NOMO-1 (cell line): ENCODE measurements around the gene GARIN5B.

Experiments
- DNase-seq, 2 experiments: peaks; one replicate each; lab custom pipeline; 2025; ENCODE audit not compliant: unreplicated experiment in 2 of 2; lab: John Stamatoyannopoulos, UW

GARIN5B gene

DNA sequence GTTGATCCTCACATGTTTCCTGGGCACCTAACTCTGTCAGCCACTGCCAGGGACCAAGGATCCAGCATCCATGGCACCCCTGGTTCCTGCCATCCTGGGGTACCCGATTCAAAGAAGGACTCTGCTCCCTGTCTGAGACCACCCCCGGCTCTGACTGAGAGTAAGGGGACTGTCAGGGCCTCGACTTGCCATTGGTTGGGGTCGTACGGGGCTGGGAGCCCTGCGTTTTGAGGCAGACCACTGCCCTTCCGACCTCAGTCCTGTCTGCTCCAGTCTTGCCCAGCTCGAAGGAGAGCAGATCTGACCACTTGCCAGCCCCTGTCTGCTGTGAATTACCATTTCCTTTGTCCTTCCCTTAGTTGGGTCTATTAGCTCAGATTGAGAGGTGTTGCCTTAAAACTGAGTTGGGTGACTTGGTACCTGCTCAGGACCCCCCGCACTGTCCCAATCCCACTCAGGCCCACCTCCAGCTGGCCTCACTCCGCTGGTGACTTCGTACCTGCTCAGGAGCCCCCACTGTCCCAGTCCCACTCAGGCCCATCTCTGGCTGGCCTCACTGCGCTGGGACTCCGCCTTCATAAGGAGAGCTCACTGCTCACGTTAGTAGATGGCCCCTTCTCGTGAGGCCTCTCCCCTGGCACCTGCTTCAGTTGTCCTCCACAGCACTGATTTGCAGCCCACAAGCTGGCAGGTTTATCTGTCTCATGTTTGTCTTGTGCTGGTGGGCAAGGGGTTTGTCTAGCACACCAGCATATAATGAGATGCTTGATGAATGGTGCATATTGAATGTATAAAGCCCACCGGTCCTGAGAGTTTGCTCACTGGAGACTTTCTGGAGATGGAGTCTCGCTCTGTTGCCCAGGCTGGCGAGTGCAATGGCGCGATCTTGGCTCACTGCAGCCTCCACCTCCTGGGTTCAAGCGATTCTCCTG, 26.6 kb upstream of the GARIN5B start:
- no peak for DNase-seq

DNA sequence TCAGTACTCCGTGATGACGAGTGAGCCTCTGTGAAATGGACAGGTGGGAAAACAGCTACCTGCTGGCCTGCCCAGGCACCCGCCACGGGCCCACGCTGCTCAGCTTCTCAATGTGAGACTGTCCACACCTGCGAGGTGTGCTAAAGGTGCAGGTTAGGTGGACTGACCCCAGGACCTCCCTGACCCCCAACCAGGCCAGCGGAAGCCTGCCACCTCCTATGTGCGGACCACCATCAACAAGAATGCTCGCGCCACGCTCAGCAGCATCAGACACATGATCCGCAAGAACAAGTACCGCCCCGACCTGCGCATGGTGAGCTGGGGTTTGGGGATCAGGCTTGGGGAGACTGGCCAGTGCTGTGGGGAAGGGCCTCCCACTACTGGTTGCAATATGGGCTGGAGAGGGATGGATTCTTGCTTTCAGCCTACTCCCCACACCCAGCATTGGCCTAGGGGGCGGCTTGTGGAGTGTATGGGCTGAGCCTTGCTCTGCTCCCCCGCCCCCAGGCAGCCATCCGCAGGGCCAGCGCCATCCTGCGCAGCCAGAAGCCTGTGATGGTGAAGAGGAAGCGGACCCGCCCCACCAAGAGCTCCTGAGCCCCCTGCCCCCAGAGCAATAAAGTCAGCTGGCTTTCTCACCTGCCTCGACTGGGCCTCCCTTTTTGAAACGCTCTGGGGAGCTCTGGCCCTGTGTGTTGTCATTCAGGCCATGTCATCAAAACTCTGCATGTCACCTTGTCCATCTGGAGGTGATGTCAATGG, 24.9 kb upstream of the GARIN5B start:
- no peak for DNase-seq

DNA sequence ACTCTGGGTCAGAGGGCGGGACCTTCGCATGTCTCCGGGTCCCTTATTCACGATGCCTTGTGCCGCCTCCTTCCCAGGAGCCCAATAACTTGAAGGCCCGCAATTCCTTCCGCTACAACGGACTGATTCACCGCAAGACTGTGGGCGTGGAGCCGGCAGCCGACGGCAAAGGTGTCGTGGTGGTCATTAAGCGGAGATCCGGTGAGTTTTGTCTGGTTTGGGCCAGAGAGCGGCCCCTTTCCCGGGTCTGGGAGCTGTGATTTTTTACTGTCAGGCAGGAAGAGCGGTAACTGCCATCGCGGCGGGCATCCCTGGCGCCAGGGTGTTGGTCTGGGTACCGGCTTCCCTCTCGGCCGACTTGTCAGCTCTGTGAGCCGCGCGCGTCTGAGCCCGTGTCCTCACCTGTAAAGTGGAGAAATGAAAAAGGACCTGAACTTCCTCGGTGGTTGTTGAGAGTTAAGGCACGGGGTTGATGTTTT, 23.5 kb upstream of the GARIN5B start:
- DNase-seq, result no peak

DNA sequence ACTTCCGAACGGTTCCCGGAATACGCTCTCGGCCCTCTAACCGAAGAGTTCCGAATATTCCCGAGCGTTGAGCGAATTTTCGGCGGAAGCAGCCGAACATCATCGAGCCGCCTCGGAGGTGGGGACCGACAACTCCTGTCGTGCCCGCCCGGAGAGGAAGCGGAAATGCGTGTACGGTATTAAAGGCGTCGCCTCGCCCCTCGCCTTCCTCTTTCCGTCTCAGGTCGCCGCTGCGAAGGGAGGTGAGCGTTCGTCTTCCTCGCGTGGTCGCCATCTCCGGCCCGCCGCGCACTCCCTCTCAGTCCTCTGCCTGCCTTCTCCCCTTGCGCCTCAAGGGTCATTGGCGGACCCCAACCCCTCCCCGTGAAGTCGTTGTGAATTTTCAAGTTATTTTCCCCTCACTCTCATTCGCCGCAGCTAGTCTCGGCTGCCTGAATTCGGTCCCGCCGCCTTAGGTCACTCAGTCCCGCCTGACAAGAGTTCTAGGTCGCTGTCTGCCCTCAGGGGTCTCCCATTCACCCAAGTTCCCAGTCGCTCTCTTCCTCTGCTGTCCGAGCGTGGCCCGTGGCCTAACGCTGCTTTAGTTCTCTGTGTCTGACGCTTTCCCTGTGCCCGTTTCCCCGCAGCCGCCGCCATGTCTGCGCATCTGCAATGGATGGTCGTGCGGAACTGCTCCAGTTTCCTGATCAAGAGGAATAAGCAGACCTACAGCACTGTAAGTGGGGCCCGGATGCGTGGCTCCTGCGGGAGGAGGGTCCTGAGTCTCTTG, 22.8 kb upstream of the GARIN5B start, which contains the start of gene RPL28:
TSS of gene RPL28 (plus strand) at position 209 of the 769 bp plus-strand sequence. CDS start at position 635, 426 bp downstream.
- peak; percentile 97 to 98 for DNase-seq

DNA sequence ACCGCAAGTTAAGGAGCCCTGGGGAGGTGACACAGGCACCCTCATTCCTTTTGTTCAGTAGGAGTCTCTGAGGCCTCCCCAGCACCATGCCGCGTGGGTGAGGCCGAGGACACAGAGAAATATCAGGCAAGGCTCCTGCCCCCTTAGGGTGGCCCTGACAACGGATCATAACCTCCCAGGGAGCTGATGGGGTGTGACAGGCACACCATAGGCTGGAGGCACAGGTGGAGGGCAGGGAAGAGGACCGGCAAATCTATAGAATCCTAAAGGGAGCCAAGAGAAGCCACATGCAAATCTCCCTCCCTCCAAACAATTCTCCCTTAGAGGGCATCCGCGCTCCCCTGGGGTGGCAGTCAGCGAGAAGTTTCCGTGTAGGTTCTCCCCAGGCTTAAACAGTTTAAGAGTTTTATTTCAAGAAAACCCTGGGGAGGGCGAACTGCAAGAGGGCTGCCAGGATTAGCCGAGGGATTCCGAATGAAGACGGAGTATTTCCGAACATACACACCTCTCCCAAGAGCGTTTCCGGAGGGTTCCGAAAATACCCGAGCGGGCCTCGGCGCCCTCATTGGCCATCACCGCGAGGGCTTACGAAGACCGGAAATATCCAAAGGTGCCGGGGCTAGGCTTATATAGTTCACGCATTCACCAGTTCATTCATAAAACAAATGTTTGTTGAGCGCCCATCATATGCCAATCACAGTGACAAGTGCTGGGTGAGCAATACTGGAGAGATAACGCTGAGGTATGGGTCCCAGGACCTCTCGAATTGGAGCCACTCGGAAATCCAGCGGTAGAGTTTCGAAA, 22.1 kb upstream of the GARIN5B start:
- peak; percentile 92 to 97 for DNase-seq

DNA sequence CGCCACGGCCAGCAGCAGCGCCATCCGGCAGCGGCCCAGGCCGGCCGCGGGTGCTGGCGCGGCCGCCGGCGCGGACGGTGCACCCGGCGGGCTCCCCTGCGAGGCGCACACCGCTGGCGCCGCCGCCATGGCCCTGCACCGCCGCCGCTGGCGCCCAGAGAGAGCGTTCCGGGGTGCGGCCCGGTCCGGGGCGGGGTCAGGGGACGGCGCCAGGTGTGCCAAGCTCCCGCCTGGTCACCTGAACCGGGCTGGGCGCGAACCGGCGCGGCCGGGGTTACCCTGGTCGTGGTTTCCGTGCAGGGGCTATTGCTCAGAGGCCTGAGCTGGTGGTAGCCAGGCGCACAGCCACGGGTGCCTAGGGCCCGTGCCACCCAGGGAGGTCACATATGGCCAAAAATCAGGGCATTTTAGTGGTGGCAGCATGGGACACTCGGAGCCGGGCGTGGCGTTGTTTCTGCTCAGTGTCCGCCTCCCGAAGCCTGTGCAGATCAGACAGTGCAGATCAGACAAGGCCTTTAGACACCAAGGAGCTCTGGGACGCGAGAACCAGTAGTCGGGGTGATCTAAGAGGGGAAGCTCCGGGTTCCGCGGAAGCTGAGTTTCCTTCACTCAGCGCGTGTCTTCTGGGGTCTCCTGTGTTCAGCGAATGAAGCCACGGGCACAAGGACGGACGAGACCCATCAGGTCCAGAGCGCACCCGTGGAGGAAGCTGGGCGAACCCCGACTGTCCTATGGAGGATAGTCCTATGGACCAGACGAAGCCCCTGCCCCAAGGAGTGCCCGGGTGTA, 21.3 kb upstream of the GARIN5B start, which contains the start of gene TMEM238:
TSS of gene TMEM238 (minus strand) at position 162 of the 789 bp plus-strand sequence. CDS start at position 129, 33 bp downstream.
- DNase-seq, result peak in 1 of 2 experiments; percentile 42

DNA sequence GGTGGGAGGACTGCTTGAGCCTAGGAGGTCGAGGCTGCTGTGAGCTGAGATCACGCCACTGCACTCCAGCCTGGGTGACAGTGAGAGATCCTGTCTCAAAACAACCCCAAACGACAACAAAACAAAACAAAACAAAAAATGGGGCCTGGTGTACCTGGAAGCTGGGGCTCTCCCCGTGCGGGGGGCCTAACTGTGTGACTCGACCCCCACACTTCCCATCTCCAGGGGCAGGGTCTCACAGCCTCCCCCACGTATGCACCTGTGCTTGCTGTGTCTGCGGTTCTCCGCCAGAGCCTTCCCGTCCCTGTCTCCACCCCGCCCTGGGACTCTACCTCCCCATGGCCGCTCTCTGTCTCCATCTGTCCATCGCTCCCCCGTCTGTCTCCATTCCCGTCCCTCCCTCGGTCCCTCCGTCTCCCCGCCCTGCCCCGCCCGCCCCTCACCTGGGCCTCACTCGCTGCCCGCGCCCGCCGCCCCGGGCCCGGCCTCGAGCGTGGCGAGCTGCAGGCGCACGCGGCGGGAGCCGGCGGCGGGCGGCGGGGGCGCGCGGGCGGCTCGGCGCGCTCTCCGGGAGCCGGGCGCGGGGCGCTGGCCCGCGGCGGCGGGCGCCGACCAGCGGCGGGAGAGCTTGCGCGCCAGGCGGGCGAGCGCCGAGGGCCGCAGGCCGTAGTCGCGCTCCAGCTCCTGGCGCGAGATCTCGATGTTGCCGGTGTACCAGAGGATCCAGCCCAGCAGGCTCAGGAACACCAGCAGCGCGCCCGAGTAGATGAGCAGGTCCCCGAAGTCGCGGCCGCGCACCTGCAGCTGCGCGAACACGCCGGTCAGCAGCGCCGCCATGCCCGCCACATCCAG, 20.4 kb upstream of the GARIN5B start:
- DNase-seq, result peak; percentile 57 to 58

DNA sequence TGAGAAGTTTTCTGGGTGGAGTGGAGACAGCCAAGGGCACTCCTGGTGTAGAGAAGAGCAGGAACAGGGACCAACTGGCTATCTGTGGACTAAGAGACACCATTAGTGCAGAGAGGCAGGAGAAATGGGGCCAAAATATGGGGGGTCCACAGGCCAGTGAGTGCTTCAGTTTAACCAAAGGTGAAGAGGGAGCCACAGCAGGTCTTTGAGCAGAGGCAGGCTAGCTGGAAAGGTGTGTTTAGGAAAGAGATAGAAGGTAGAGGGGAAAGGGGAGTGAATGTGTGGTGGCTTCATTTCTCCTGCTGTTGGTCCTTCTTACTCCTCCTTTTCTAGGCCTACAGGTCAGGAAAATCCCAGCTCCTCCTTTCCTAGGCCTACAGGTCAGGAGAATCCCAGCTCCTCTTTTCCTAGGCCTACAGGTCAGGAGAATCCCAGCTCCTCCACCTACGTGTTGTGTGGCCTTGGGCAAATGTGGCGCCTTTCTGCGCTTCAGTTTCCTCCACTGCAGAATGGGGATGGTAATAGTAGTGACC, 19.5 kb upstream of the GARIN5B start:
- no peak for DNase-seq

DNA sequence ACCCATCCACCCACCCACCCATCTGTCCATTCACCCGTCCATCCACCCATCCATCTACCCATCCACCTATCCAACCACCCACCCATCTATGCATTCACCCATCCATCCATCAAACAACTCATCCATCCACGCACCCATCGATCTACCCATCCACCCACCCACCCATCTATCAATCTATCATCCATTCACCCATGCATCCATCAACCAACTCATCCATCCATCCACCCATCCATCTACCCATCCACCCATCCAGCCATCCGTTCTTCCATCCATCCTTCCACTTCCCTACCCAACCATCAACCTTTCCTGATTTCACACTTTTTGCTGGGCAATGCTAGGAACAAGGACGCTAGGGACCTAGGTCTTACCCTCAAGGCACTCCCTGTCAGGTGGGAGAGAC, 19.0 kb upstream of the GARIN5B start:
- DNase-seq, result no peak

DNA sequence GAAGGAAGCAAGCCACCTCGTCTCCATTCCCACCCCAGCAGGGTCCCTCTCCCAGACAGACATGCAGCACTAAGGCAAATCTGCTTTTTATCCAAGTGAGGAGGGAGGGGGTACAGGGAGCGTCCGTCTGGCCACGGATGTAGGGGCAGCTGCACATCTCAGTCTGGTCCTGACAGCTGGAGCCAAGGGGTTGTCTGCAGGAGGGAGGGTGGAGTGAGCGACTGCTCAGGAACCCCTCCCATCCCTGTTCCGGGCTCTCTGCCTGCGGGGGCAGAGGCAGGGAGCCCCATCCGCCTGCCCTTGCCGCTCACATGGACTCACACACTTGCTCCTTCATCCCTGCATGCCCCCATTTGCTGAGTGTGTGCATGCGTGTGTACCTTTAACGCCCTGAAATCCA, 16.1 kb upstream of the GARIN5B start:
- no peak for DNase-seq

DNA sequence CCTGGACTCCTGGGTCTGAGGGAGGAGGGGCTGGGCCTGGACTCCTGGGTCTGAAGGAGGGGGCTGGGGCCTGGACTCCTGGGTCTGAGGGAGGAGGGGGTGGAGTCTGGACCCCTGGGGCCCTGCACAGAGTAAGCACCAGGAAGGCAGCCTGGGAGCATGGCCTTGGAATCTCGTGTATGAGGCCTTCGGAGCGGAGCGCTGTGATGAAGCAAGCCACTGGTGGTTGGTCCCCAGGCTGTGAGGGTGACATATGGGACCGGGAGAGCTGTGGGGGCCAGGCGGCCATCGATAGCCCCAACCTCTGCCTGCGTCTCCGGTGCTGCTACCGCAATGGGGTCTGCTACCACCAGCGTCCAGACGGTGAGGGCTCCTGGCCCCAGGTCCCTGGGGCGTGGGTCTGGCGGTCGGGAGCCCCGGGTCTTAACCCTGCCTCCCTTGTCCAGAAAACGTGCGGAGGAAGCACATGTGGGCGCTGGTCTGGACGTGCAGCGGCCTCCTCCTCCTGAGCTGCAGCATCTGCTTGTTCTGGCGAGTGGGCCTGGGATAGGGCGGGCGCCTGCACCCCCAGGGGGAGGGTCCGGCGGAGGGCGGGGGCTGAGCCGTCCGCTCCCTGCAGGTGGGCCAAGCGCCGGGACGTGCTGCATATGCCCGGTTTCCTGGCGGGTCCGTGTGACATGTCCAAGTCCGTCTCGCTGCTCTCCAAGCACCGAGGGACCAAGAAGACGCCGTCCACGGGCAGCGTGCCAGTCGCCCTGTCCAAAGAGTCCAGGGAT, 14.5 kb upstream of the GARIN5B start:
- no peak for DNase-seq

DNA sequence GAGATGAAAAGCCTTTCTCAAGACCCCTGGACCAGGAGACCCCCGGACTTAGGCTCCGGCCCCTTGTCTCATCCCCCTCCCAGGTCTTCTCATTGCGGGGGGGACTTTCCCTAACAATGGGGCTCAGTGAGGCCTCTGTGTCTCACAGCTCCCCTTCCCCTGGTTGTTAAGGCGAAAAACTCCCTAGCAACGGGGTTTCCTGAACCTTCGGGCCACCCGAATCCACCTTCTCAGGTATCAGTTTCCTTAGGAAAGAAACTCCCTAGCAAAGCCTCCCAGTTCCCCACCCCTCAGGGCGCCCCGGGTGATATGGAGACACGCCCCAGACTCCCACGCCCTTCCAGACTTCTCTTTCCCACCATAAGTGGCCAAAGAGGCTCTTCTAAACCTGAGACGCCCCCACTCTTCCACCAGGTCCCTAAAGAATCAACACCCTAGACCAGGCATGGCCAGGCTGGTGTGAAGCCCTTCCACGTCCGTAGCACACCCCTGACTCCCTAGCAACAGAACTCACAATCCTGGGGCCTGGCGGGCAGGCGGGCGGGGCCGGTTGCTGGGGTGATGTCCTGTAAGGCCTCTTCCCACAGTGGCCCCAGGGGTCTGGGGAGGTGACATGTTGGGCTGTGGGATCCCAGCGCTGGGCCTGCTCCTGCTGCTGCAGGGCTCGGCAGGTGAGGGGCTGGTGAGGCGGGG, 13.3 kb upstream of the GARIN5B start, which contains the start of gene TMEM190:
TSS of gene TMEM190 (plus strand) at position 586 of the 693 bp plus-strand sequence. CDS start at position 614, 28 bp downstream.
- no peak for DNase-seq

DNA sequence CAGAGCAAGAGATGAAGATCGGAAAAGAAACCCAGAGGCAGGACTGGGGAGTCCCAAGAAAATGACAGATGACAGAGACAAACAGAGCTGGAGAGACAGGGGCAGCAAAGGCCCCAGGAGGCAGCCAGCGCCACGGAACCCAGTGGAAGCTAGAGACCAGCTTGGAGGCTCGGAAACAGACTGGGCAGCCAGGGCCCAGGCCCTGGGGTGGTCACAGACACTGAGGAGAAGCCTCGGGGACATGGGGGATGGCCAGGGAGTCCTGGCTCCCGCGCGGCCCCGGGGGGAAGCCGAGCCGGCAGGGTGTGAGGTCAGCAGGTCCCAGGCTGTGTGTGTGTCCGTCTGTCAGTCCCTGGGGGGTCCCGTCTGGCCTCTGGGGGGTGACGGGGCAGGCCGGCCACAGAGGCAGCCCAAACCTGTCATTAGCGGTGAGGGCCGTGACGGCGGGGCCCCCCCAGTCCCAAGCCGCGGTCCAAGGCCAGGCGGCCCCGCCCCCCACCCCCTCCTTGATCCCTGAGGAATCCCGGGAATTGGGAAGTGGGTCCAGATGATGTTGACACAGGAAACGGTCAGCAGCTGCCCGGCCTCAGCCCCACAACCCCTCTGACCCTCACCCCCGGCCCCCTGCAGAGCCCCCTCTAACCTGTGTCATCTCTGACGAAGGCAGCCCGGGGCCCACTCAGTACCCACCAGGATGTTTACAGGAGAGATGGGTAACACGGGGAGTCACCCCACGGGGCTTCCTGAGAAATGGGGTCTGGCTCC, 11.1 kb upstream of the GARIN5B start:
- no peak for DNase-seq

DNA sequence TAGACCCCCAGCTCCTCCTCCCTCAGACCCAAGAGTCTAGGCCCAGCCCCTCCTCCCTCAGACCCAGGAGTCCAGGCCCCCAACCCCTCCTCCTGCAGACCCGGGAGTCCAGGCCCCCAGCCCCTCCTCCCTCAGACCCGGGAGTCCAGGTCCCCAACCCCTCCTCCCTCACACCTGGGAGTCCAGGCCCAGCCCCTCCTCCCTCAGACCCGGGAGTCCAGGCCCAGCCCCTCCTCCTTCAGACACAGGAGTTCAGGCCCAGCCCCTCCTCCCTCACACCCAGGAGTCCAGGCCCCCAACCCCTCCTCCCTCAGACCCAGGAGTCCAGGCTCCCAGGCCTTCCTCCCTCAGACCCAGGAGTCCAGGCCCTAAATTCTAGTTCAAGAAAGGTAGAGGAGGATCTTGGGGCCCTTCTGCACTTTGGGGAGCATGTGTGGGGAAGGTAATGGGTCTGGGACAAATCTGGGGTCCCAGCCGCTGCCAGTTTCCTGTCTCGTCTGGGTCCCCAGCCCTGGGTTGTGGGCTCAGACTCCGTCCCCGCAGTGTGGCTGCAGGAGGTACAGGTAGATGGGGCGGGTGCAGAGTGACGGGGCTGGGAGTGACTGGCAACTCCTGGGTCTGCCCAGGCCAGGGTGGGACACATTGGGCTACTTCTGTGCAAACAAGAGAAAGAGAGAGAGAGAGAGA, 10.4 kb upstream of the GARIN5B start:
- no peak for DNase-seq
